Keratinocyte (primary cell): ENCODE measurements around the gene LRBA. TPM values are rescaled to one million over a fixed set of nuclear protein-coding genes. Genes with fewer than 3 reads are reported as not detected.

Experiments
- DNase-seq: peaks from one replicate; pipeline ENCODE4 v3.0.0-alpha.2; 2011; ENCODE audit warnings: low read depth, missing footprints, low spot score
- FAIRE-seq: peaks from 2 replicates; lab custom pipeline; 2011; peaks lifted over from hg19 to GRCh38; lab: Jason Lieb, UNC
- H2AFZ ChIP-seq: 2 replicates; pipeline ENCODE4 v1.6.0; 2012; ENCODE audit warnings: low read length, control low read depth, inconsistent platforms; ENCODE audit not compliant: control insufficient read depth
- H3K27ac ChIP-seq: 2 replicates; pipeline ENCODE4 v1.5.1; 2011; ENCODE audit warnings: low read length; ENCODE audit not compliant: control insufficient read depth, insufficient read depth
- H3K27me3 ChIP-seq: 3 replicates; pipeline ENCODE4 v1.6.0; 2011; ENCODE audit warnings: low read length; ENCODE audit not compliant: control insufficient read depth, insufficient read depth; ENCODE audit errors: extremely low read depth
- H3K36me3 ChIP-seq, 2 experiments: 2 replicates in 1 of 2; 3 replicates in 1 of 2; pipeline ENCODE4 v1.5.1; 2011; ENCODE audit warnings: low read length in 2 of 2, mild to moderate bottlenecking in 1 of 2; ENCODE audit not compliant: control insufficient read depth in 2 of 2, insufficient read depth in 2 of 2; ENCODE audit errors: extremely low read depth in 1 of 2
- H3K4me1 ChIP-seq: 3 replicates; pipeline ENCODE4 v1.5.1; 2011; ENCODE audit warnings: low read length; ENCODE audit not compliant: control insufficient read depth, insufficient read depth; ENCODE audit errors: extremely low read depth
- H3K4me2 ChIP-seq: 3 replicates; pipeline ENCODE4 v1.6.0; 2011; ENCODE audit warnings: low read depth, low read length; ENCODE audit not compliant: control insufficient read depth, insufficient read depth; ENCODE audit errors: extremely low read depth
- H3K4me3 ChIP-seq, 3 experiments: fragments of 200-600 bp in 1 of 3; sonication (generic) in 1 of 3; 2 replicates in 2 of 3; 3 replicates in 1 of 3; pipeline ENCODE4 v1.5.1; 2011 to 2016; ENCODE audit warnings: low read length in 3 of 3, mild to moderate bottlenecking in 3 of 3, control low read depth in 2 of 3, inconsistent platforms in 1 of 3, low read depth in 1 of 3, mixed read lengths in 1 of 3, mixed run types in 1 of 3, moderate library complexity in 1 of 3; ENCODE audit not compliant: control insufficient read depth in 2 of 3, insufficient read depth in 2 of 3; ENCODE audit errors: extremely low read depth in 1 of 3
- H3K79me2 ChIP-seq: 2 replicates; pipeline ENCODE4 v1.6.0; 2012; ENCODE audit warnings: low read length; ENCODE audit not compliant: control insufficient read depth, insufficient read depth
- H3K9ac ChIP-seq: 3 replicates; pipeline ENCODE4 v1.6.0; 2011; ENCODE audit warnings: low read length; ENCODE audit not compliant: control insufficient read depth, insufficient read depth; ENCODE audit errors: extremely low read depth
- H3K9me1 ChIP-seq: 3 replicates; pipeline ENCODE4 v1.6.0; 2011; ENCODE audit warnings: low read length; ENCODE audit not compliant: control insufficient read depth, insufficient read depth; ENCODE audit errors: extremely low read depth
- H3K9me3 ChIP-seq: 2 replicates; pipeline ENCODE4 v1.5.1; 2012; ENCODE audit warnings: low read depth, low read length; ENCODE audit not compliant: control insufficient read depth
- H4K20me1 ChIP-seq: 3 replicates; pipeline ENCODE4 v1.6.0; 2011; ENCODE audit warnings: low read length; ENCODE audit not compliant: control insufficient read depth, insufficient read depth; ENCODE audit errors: extremely low read depth
- CTCF ChIP-seq, 3 experiments: IDR thresholded peaks in 1 of 3; conservative IDR thresholded peaks in 1 of 3; optimal IDR thresholded peaks in 1 of 3; 2 replicates in 2 of 3; 3 replicates in 1 of 3; pipeline versions ENCODE3 to v1.5.1; 2011; ENCODE audit warnings: low read length in 3 of 3, mild to moderate bottlenecking in 3 of 3, moderate library complexity in 2 of 3, control low read depth in 1 of 3, inconsistent platforms in 1 of 3; ENCODE audit not compliant: insufficient read depth in 2 of 3; ENCODE audit errors: extremely low read depth in 1 of 3
- EZH2 ChIP-seq: IDR thresholded peaks from one replicate; pipeline ENCODE4 v1.6.1; 2012; ENCODE audit warnings: inconsistent platforms, mild to moderate bottlenecking, low read length, moderate library complexity
- dilution Hi-C: fragments of 300-500 bp; cut with MboI; formaldehyde crosslinking; loops from one replicate; pipeline ENCODE4 v1.7.0; 2020; ENCODE audit warnings: low sequenced_read_pairs; ENCODE audit not compliant: extremely low pct_ligation_motif_present
- polyA plus RNA-seq, 5 experiments: library from polyadenylated mRNA; depleted of rRNA in 3 of 5; stranded (reverse) in 3 of 5; stranded (forward) in 1 of 5; unstranded in 1 of 5; fragments of >200 nt; gene quantifications; 1 replicate in 1 of 5; 2 replicates in 3 of 5; 3 replicates in 1 of 5; pipeline versions ENCODE4 v1.2.1 to v1.2.3, GENCODE V29; 2011 to 2012; ENCODE audit warnings: missing spikeins in 2 of 5, low read depth in 1 of 5, low replicate concordance in 1 of 5

Gene LRBA
- polyA plus RNA-seq, 1 donor (not counting 4 experiments of a cell fraction or from before 2014, with no cell fraction given), result 35.6 TPM

GRCh38 chr4:150585611-150586010 lies 429.5 kb downstream of the LRBA start:
- dilution Hi-C loops, result no loop called here
- Histone ChIP-seq H3K27me3 (no peaks in the 10 kb centered on the region), H4K20me1 (no peaks in the 10 kb centered on the region), H3K9me1 (no peaks in the 10 kb centered on the region), H3K27ac (no peak overlapping the region), H3K4me2 (no peak overlapping the region), H3K36me3 (peaks cover 8 to 10% of the 10 kb centered on the region in 2 experiments), H3K9me3 (peaks cover 2% of the 10 kb centered on the region), H2AFZ (no peak overlapping the region), H3K4me1 (no peaks in the 10 kb centered on the region), H3K9ac (no peak overlapping the region), H3K4me3 (no peak overlapping the region), H3K79me2 (no peaks in the 10 kb centered on the region)
- FAIRE-seq (no peak), DNase-seq (no peak)
- no peak for TF ChIP-seq EZH2

GRCh38 chr4:150584111-150584915 lies 430.8 kb downstream of the LRBA start:
- no peak for TF ChIP-seq EZH2
- no peak for TF ChIP-seq CTCF (optimal IDR thresholded peaks at IDR 0.05 in 1 of 3, IDR thresholded peaks at IDR 0.05 in 1 of 3, conservative IDR thresholded peaks at IDR 0.05 in 1 of 3; ENCODE audit: extremely low read depth in 1 of 3, insufficient read depth in 2 of 3, low read length in 3 of 3)
- H3K27me3 ChIP-seq, result no peaks in the 10 kb centered on the region
- peaks cover 2% of the 10 kb centered on the region for H3K9me3 ChIP-seq
- DNase-seq (no peak), FAIRE-seq (no peak)
- no peaks in the 10 kb centered on the region for H3K4me1 ChIP-seq
- dilution Hi-C loops, result no loop called here
- no peak overlapping the region for H3K4me3 ChIP-seq
- H2AFZ ChIP-seq, result no peak overlapping the region
- H3K9me1 ChIP-seq, result no peaks in the 10 kb centered on the region
- H3K9ac ChIP-seq, result no peak overlapping the region
- no peak overlapping the region for H3K27ac ChIP-seq
- no peaks in the 10 kb centered on the region for H3K79me2 ChIP-seq
- H3K36me3 ChIP-seq, result peaks cover 8 to 10% of the 10 kb centered on the region in 2 experiments
- no peak overlapping the region for H3K4me2 ChIP-seq
- no peaks in the 10 kb centered on the region for H4K20me1 ChIP-seq
